Lower leg skin (tissue), 3 donors: ENCODE data around the gene TAF1.
"Not testable (repeated sequence)": the region's sequence is repeated elsewhere in the genome, so short reads cannot be mapped to it uniquely, and the experiment has no call there.

Experiments
- POLR2A ChIP-seq, 2 donors: fragments of 450-650 bp; IDR thresholded peaks; one replicate each; pipeline ENCODE4 v1.6.1; 2016 to 2017; ENCODE audit warnings: antibody characterized with exemption in 2 of 2, mild to moderate bottlenecking in 1 of 2, moderate library complexity in 1 of 2
- TF ChIP-seq, protein P1 (sequence below), 3 donors: fragments of 450-650 bp; IDR thresholded peaks; one replicate each; pipeline ENCODE4 v1.5.1; 2016; ENCODE audit warnings: antibody characterized with exemption in 3 of 3, mild to moderate bottlenecking in 3 of 3, moderate library complexity in 2 of 3

DNA sequence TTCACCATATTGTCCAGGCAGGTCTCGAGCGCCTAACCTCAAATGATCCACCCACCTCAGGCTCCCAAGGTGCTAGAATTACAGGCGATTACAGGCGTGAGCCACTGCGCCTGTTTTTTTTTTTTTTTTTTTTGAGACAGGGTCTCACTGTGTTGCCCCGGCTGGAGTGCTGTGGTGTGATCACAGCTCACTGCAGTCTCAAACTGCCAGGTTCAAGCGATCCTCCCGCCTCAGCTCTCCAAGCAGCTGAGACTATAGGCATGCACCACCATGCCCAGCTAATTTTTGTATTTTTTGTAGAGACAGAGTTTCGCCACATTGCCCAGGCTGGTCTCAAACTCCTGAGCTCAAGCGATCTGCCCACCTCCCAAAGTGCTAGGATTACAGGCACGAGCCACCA lies 41.7 kb upstream of the TAF1 start:
- TF ChIP-seq POLR2A (IDR thresholded peaks at IDR 0.05) = not testable (repeated sequence)
- TF ChIP-seq, protein P1, sequence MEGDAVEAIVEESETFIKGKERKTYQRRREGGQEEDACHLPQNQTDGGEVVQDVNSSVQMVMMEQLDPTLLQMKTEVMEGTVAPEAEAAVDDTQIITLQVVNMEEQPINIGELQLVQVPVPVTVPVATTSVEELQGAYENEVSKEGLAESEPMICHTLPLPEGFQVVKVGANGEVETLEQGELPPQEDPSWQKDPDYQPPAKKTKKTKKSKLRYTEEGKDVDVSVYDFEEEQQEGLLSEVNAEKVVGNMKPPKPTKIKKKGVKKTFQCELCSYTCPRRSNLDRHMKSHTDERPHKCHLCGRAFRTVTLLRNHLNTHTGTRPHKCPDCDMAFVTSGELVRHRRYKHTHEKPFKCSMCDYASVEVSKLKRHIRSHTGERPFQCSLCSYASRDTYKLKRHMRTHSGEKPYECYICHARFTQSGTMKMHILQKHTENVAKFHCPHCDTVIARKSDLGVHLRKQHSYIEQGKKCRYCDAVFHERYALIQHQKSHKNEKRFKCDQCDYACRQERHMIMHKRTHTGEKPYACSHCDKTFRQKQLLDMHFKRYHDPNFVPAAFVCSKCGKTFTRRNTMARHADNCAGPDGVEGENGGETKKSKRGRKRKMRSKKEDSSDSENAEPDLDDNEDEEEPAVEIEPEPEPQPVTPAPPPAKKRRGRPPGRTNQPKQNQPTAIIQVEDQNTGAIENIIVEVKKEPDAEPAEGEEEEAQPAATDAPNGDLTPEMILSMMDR (IDR thresholded peaks at IDR 0.05) = not testable (repeated sequence)
